A549 (cell line): ENCODE data around the gene TMEM108.

ENCODE experiments used
- CHD2 ChIP-seq: fragments of 150-350 bp; IDR thresholded peaks from 2 replicates; pipeline ENCODE4 v1.6.1; 2014; ENCODE audit warnings: low read length; ENCODE audit not compliant: partially characterized antibody
- CTCF ChIP-seq: fragments of >200 bp; sonication (Bioruptor Twin); formaldehyde crosslinking; IDR thresholded peaks from 3 replicates; pipeline ENCODE4 v1.5.1; 2016
- HMGXB4 ChIP-seq: fragments of 250-450 bp; sonication (Bioruptor Pico); IDR thresholded peaks from 2 replicates; pipeline ENCODE4 v1.5.0; 2021; ENCODE audit warnings: mild to moderate bottlenecking, moderate library complexity, borderline replicate concordance
- POLR2A ChIP-seq: IDR thresholded peaks from 2 replicates; pipeline ENCODE4 v1.6.1; 2012; ENCODE audit warnings: mild to moderate bottlenecking, low read length
- REST ChIP-seq: fragments of 200-600 bp; sonication (generic); IDR thresholded peaks from 2 replicates; pipeline ENCODE4 v1.6.1; 2016; ENCODE audit warnings: antibody characterized with exemption, mild to moderate bottlenecking, moderate library complexity
- RFX5 ChIP-seq: fragments of 450-650 bp; IDR thresholded peaks from 2 replicates; pipeline ENCODE4 v1.7.1; 2014; ENCODE audit warnings: antibody characterized with exemption, mild to moderate bottlenecking, moderate library complexity
- USF2 ChIP-seq: fragments of 450-650 bp; IDR thresholded peaks from 2 replicates; pipeline ENCODE4 v1.6.1; 2014; ENCODE audit warnings: antibody characterized with exemption

- no peak for TF ChIP-seq USF2
- TF ChIP-seq RFX5, result no peak
- no peak for TF ChIP-seq HMGXB4 (CRISPR knock-in tag)
- no peak for TF ChIP-seq REST
- TF ChIP-seq CHD2, result no peak
- no peak for TF ChIP-seq POLR2A
- no peak for TF ChIP-seq CTCF
Measured at GRCh38 chr3:133383741-133384140, 345.6 kb downstream of the TMEM108 start.
